K562 (cell line): Measurements from ENCODE around the gene GNG7. TPM values are rescaled to one million over a fixed set of nuclear protein-coding genes. Genes with fewer than 3 reads are reported as not detected.

Experiments
- ATAC-seq: fragments of 200-7000 bp; cut with Tn5 transposase; 3 replicates; pipeline ENCODE4 v1.9.1; 2020; ENCODE audit warnings: moderate library complexity
- BruUV-seq: library from RNA; stranded (reverse); fragments of 400-500 nt; replicated peaks from 2 replicates; lab custom pipeline; 2021; lab: Mats Ljungman, UMichigan
- CTCF ChIA-PET: fragments of 300-600 bp; formaldehyde crosslinking; extraction: SDS; loops from one replicate; lab custom pipeline; 2021; ENCODE audit warnings: low intra/inter-chr PET ratio; lab: Yijun Ruan, JAX
- POLR2A ChIA-PET: fragments of 300-600, 350-650 bp; sonication (Branson Sonifier 250); formaldehyde crosslinking; extraction: SDS; loops from one replicate; lab custom pipeline; 2021; ENCODE audit warnings: antibody characterized with exemption, inconsistent platforms; lab: Yijun Ruan, JAX
- DNase-seq, 4 experiments: peaks; one replicate each; pipeline versions ENCODE4 v3.0.0 to v3.0.0-alpha.2; 2011 to 2018; ENCODE audit warnings: low spot score in 3 of 4, mixed read lengths in 3 of 4; ENCODE audit errors: extremely low read depth in 1 of 4
- FAIRE-seq: peaks from 2 replicates; lab custom pipeline; 2011; peaks lifted over from hg19 to GRCh38; lab: Jason Lieb, UNC
- H2AFZ ChIP-seq: 2 replicates; pipeline ENCODE4 v1.6.0; 2011; ENCODE audit warnings: low read depth, low read length, control low read depth, inconsistent platforms
- H3K27ac ChIP-seq: fragments of 200-600 bp; 3 replicates; pipeline ENCODE4 v1.8.0; 2011; ENCODE audit warnings: low read depth, mild to moderate bottlenecking, control low read depth, inconsistent platforms, low read length, moderate library complexity, mixed read lengths; ENCODE audit errors: extremely low read depth
- H3K27me3 ChIP-seq, 2 experiments: fragments of 300-600 bp in 1 of 2; 2 replicates in 1 of 2; 3 replicates in 1 of 2; pipeline versions ENCODE4 v1.6.0 to v1.8.0; 2011; ENCODE audit warnings: inconsistent platforms in 2 of 2, low read length in 2 of 2, mild to moderate bottlenecking in 1 of 2, mixed read lengths in 1 of 2, moderate library complexity in 1 of 2; ENCODE audit not compliant: control insufficient read depth in 2 of 2, insufficient read depth in 2 of 2
- H3K36me3 ChIP-seq: fragments of 300-600 bp; 3 replicates; pipeline ENCODE4 v1.8.0; 2011; ENCODE audit warnings: mild to moderate bottlenecking, low read length, inconsistent platforms; ENCODE audit not compliant: control insufficient read depth, insufficient read depth
- H3K4me1 ChIP-seq, 2 experiments: fragments of 200-600 bp in 1 of 2; replicated peaks in 1 of 2; 2 replicates in 1 of 2; 3 replicates in 1 of 2; pipeline versions ENCODE4 v1.5.1 to v1.8.0; 2011; ENCODE audit warnings: inconsistent platforms in 2 of 2, low read length in 2 of 2, mild to moderate bottlenecking in 1 of 2, mixed read lengths in 1 of 2, moderate library complexity in 1 of 2; ENCODE audit not compliant: control insufficient read depth in 2 of 2, insufficient read depth in 2 of 2
- H3K4me2 ChIP-seq: 2 replicates; pipeline ENCODE4 v1.6.1; 2011; ENCODE audit warnings: low read length, control low read depth, inconsistent platforms, mixed read lengths; ENCODE audit not compliant: insufficient read depth
- H3K4me3 ChIP-seq: fragments of 200-600 bp; sonication (generic), shearing (Covaris generic); 2 replicates; pipeline ENCODE4 v1.5.1; 2016; ENCODE audit warnings: control low read depth, inconsistent platforms
- H3K79me2 ChIP-seq: fragments of 200-600 bp; 3 replicates; pipeline ENCODE4 v1.8.0; 2011; ENCODE audit warnings: low read length, inconsistent platforms; ENCODE audit not compliant: control insufficient read depth, insufficient read depth
- H3K9ac ChIP-seq, 2 experiments: 2 replicates each; pipeline versions ENCODE4 v1.6.0 to v1.6.1; 2011; ENCODE audit warnings: low read depth in 2 of 2, low read length in 2 of 2, control low read depth in 1 of 2, inconsistent platforms in 1 of 2, mild to moderate bottlenecking in 1 of 2, mixed read lengths in 1 of 2; ENCODE audit not compliant: insufficient read depth in 1 of 2
- H3K9me1 ChIP-seq: one replicate; pipeline ENCODE4 v1.6.0; 2011; ENCODE audit warnings: inconsistent platforms, mild to moderate bottlenecking, low read length, moderate library complexity; ENCODE audit not compliant: control insufficient read depth, insufficient read depth
- H3K9me3 ChIP-seq: replicated peaks from 2 replicates; pipeline ENCODE4 v1.5.1; 2011; ENCODE audit warnings: low read depth, low read length, inconsistent platforms; ENCODE audit not compliant: control insufficient read depth, insufficient read depth
- H4K20me1 ChIP-seq: replicated peaks from 2 replicates; pipeline ENCODE4 v1.6.1; 2011; ENCODE audit warnings: low read length, inconsistent platforms, mixed read lengths; ENCODE audit not compliant: control insufficient read depth, insufficient read depth
- ARHGAP35 ChIP-seq: fragments of 450-650 bp; IDR thresholded peaks from 2 replicates; pipeline ENCODE4 v1.6.1; 2018; ENCODE audit not compliant: partially characterized antibody
- ASH1L ChIP-seq: fragments of 450-650 bp; IDR thresholded peaks from 2 replicates; pipeline ENCODE4 v1.6.1; 2018; ENCODE audit warnings: borderline replicate concordance, mild to moderate bottlenecking, low read depth; ENCODE audit not compliant: partially characterized antibody
- CXXC5 ChIP-seq: fragments of 250-450 bp; sonication (Bioruptor Pico); IDR thresholded peaks from 2 replicates; pipeline ENCODE4 v1.8.0; 2022; ENCODE audit warnings: inconsistent platforms, mild to moderate bottlenecking, moderate library complexity
- EGR1 ChIP-seq: fragments of 450-650 bp; conservative IDR thresholded peaks from 2 replicates; pipeline ENCODE4 v1.6.1; 2017; ENCODE audit warnings: mild to moderate bottlenecking
- ELF4 ChIP-seq: fragments of 450-650 bp; formaldehyde crosslinking; IDR thresholded peaks from 2 replicates; pipeline ENCODE4 v1.4.0; 2022; ENCODE audit warnings: missing genetic modification characterization
- HDAC8 ChIP-seq: fragments of 450-650 bp; IDR thresholded peaks from 2 replicates; pipeline ENCODE4 v1.6.1; 2016; ENCODE audit warnings: mild to moderate bottlenecking, missing genetic modification characterization, moderate library complexity, missing compliant biosample characterization
- MNT ChIP-seq, 2 experiments: fragments of 450-650 bp; conservative IDR thresholded peaks; 2 replicates each; pipeline ENCODE4 v1.6.1; 2017; ENCODE audit warnings: mild to moderate bottlenecking in 2 of 2, moderate library complexity in 2 of 2
- TCF7L2 ChIP-seq: fragments of 150-350 bp; IDR thresholded peaks from 2 replicates; pipeline ENCODE4 v1.6.1; 2016; ENCODE audit warnings: low read depth, mild to moderate bottlenecking, low read length, moderate library complexity
- ZNF175 ChIP-seq: fragments of 200-800 bp; sonication (Bioruptor generic); IDR thresholded peaks from 2 replicates; pipeline ENCODE4 v1.6.1; 2016; ENCODE audit warnings: low read depth, mild to moderate bottlenecking, missing genetic modification characterization, missing compliant biosample characterization
- ZNF57 ChIP-seq: fragments of 450-650 bp; formaldehyde crosslinking; IDR thresholded peaks from 2 replicates; pipeline ENCODE4 v1.4.0; 2020; ENCODE audit warnings: mild to moderate bottlenecking, moderate library complexity
- WGBS: fragments of 100-300 bp; shearing (Covaris generic); methylation state at CpG from one replicate; pipeline ENCODE4 v1.1.6; 2016; ENCODE audit warnings: low coverage, mixed read lengths; ENCODE audit not compliant: insufficient coverage; ENCODE audit errors: missing lambda C conversion rate; 5-methylcytosine and 5-hydroxymethylcytosine counted together
- in situ Hi-C: fragments of 300-500 bp; cut with MboI; formaldehyde crosslinking; loops from 4 replicates; pipeline ENCODE4 v1.15.0; 2018; ENCODE audit warnings: inconsistent platforms, mixed read lengths
- intact Hi-C: fragments of 100-400 bp; cut with micrococcal nuclease; formaldehyde crosslinking; loops from 2 replicates; pipeline ENCODE4 v1.14.2; 2022
- polyA plus RNA-seq, 8 experiments: library from polyadenylated mRNA; depleted of rRNA in 4 of 8; stranded (reverse) in 5 of 8; unstranded in 3 of 8; fragments of >200 nt; fragmentation: Nextera tagmentation in 2 of 8; fragmentation: Illumina TruSeq in 1 of 8; extraction: Ambion mirVana in 2 of 8; extraction: Trizol in 1 of 8; gene quantifications; 2 replicates each; pipeline versions ENCODE4 v1.2.1 to v1.2.3, GENCODE V29; 2011 to 2014; ENCODE audit warnings: inconsistent platforms in 1 of 8, missing spikeins in 1 of 8
- total RNA-seq, 7 experiments: library from RNA; depleted of rRNA in 6 of 7; stranded (reverse); fragments of >200 nt in 6 of 7; fragmentation: Illumina TruSeq in 2 of 7; extraction: Trizol in 2 of 7; gene quantifications; 2 replicates each; pipeline versions ENCODE4 v1.2.1 to v1.2.3, GENCODE V29; 2011 to 2021; ENCODE audit warnings: low replicate concordance in 1 of 7

The GNG7 gene
- total and polyA plus RNA-seq, 9 of the 15 experiments (the other 6 are each of a cell fraction or from before 2014, with no cell fraction given): 0.01 to 0.20 (median 0.06) TPM; not detected in 1

GRCh38 chr19:2575734-2576481, 126.6 kb downstream of the GNG7 start:
- in situ Hi-C loops: loop anchor here (5.0 kb wide), 1 partner anchor 104 kb away; no protein-coding TSS in a partner anchor
- Histone ChIP-seq H4K20me1 (no peaks in the 10 kb centered on the region; the same call in 1 of the 2 replicates), H3K27ac (no peak overlapping the region)
- no peak for TF ChIP-seq EGR1
- TF ChIP-seq HDAC8 (tag): no peak
- no peak for TF ChIP-seq ZNF175 (CRISPR knock-in tag)
- no peak for TF ChIP-seq ARHGAP35
- no peak for TF ChIP-seq TCF7L2
- TF ChIP-seq ELF4 (CRISPR knock-in tag): no peak
- no peak for TF ChIP-seq ZNF57
- no peak for TF ChIP-seq ASH1L
- TF ChIP-seq MNT (conservative IDR thresholded peaks at IDR 0.05): no peak
- no peak for TF ChIP-seq CXXC5
- TF ChIP-seq, all 486 proteins: peak for 0
- Histone ChIP-seq H2AFZ (no peak overlapping the region), H3K36me3 (no peaks in the 10 kb centered on the region), H3K9me1 (no peaks in the 10 kb centered on the region), H3K4me1 (peaks cover 0 to 28% of the 10 kb centered on the region in 2 experiments; a peak in 2 of 5 replicates), H3K4me2 (no peak overlapping the region), H3K9ac (no peak overlapping the region), H3K9me3 (no peaks in the 10 kb centered on the region), H3K79me2 (no peaks in the 10 kb centered on the region), H3K27me3 (peaks cover 6 to 64% of the 10 kb centered on the region in 2 experiments; a peak in 4 of 5 replicates), H3K4me3 (no peak overlapping the region)
- WGBS: 64% methylated on average over 34 of the region's 37 CpGs
- BruUV-seq: no TSS peak
- ATAC-seq (no peak), FAIRE-seq (no peak), DNase-seq (no peak)
- POLR2A ChIA-PET: interaction anchor here (0.7 to 1.1 kb wide), 2 partner anchors 33 to 100 kb away, joined by 3 to 8 read pairs; partner anchors contain the start of gene GADD45B
- intact Hi-C loops: no loop called here
- CTCF ChIA-PET: no interaction called here
